HepG2 (cell line): ENCODE measurements around the gene ELMO2. TPM values are rescaled to one million over a fixed set of nuclear protein-coding genes. Genes with fewer than 3 reads are reported as not detected.

ENCODE experiments used
- ATF3 ChIP-seq: sonication (generic); formaldehyde crosslinking; IDR thresholded peaks from 2 replicates; pipeline ENCODE4 v1.4.0; 2020; ENCODE audit warnings: missing genetic modification reagents
- CCAR2 ChIP-seq: fragments of 200-400 bp; formaldehyde crosslinking; optimal IDR thresholded peaks from 2 replicates; pipeline ENCODE3; 2018; ENCODE audit warnings: low read depth, mild to moderate bottlenecking, low read length, moderate library complexity
- CREB3 ChIP-seq: sonication (generic); formaldehyde crosslinking; IDR thresholded peaks from 2 replicates; pipeline ENCODE4 v1.5.0; 2020; ENCODE audit warnings: missing genetic modification reagents
- CREM ChIP-seq, 2 experiments: sonication (generic) in 1 of 2; formaldehyde crosslinking in 1 of 2; IDR thresholded peaks; 2 replicates each; pipeline versions ENCODE4 v1.4.0 to v1.6.1; 2016 to 2020; ENCODE audit warnings: antibody characterized with exemption in 1 of 2, mild to moderate bottlenecking in 1 of 2, missing genetic modification reagents in 1 of 2
- DBP ChIP-seq: sonication (generic); formaldehyde crosslinking; IDR thresholded peaks from 2 replicates; pipeline ENCODE4 v1.4.0; 2020; ENCODE audit warnings: missing genetic modification reagents; ENCODE audit errors: not compliant biosample characterization
- DR1 ChIP-seq: sonication (generic); formaldehyde crosslinking; IDR thresholded peaks from 2 replicates; pipeline ENCODE4 v1.8.0; 2021; ENCODE audit warnings: mild to moderate bottlenecking, missing genetic modification reagents, inconsistent platforms
- FLYWCH1 ChIP-seq: sonication (generic); formaldehyde crosslinking; IDR thresholded peaks from 2 replicates; pipeline ENCODE4 v1.8.1; 2023; ENCODE audit warnings: mild to moderate bottlenecking, missing genetic modification reagents
- FOXP4 ChIP-seq: sonication (generic); formaldehyde crosslinking; IDR thresholded peaks from 2 replicates; pipeline ENCODE4 v1.4.0; 2020; ENCODE audit warnings: missing genetic modification reagents
- KLF6 ChIP-seq: IDR thresholded peaks from 2 replicates; pipeline ENCODE4 v1.8.0; 2016; ENCODE audit warnings: missing biosample characterization, missing genetic modification reagents
- NCOA2 ChIP-seq: sonication (generic); formaldehyde crosslinking; IDR thresholded peaks from 2 replicates; pipeline ENCODE4 v1.8.0; 2022; ENCODE audit warnings: inconsistent platforms
- NPAS2 ChIP-seq: sonication (generic); formaldehyde crosslinking; IDR thresholded peaks from 2 replicates; pipeline ENCODE4 v1.8.0; 2022; ENCODE audit warnings: mild to moderate bottlenecking, missing genetic modification reagents, borderline replicate concordance
- SOX5 ChIP-seq: IDR thresholded peaks from 2 replicates; pipeline ENCODE4 v1.6.1; 2016; ENCODE audit warnings: borderline replicate concordance
- TFAP4 ChIP-seq: sonication (generic); IDR thresholded peaks from 2 replicates; pipeline ENCODE4 v1.6.1; 2016; ENCODE audit warnings: low read depth, borderline replicate concordance
- ZFP36L2 ChIP-seq: sonication (generic); formaldehyde crosslinking; IDR thresholded peaks from 2 replicates; pipeline ENCODE4 v1.4.0; 2020; ENCODE audit warnings: missing genetic modification reagents
- ZNF124 ChIP-seq: sonication (generic); formaldehyde crosslinking; IDR thresholded peaks from 2 replicates; pipeline ENCODE4 v1.4.0; 2020; ENCODE audit warnings: missing genetic modification reagents
- ZNF230 ChIP-seq: sonication (generic); formaldehyde crosslinking; IDR thresholded peaks from 2 replicates; pipeline ENCODE4 v1.4.0; 2020; ENCODE audit warnings: mild to moderate bottlenecking, missing genetic modification reagents
- ZNF350 ChIP-seq: sonication (generic); formaldehyde crosslinking; IDR thresholded peaks from 2 replicates; pipeline ENCODE4 v1.4.0; 2020; ENCODE audit warnings: mild to moderate bottlenecking, low read depth, missing genetic modification reagents, borderline replicate concordance
- ZNF484 ChIP-seq: sonication (generic); formaldehyde crosslinking; IDR thresholded peaks from 2 replicates; pipeline ENCODE4 v1.5.1; 2020; ENCODE audit warnings: mild to moderate bottlenecking, low read depth, missing genetic modification reagents, borderline replicate concordance
- ZNF629 ChIP-seq: sonication (generic); formaldehyde crosslinking; conservative IDR thresholded peaks from 2 replicates; pipeline ENCODE4 v1.5.0; 2020; ENCODE audit warnings: missing genetic modification reagents
- ZNF678 ChIP-seq: sonication (generic); formaldehyde crosslinking; IDR thresholded peaks from 2 replicates; pipeline ENCODE4 v1.4.0; 2020; ENCODE audit warnings: mild to moderate bottlenecking, missing genetic modification reagents
- ZNF724P ChIP-seq: sonication (generic); formaldehyde crosslinking; IDR thresholded peaks from 2 replicates; pipeline ENCODE4 v1.8.0; 2022; ENCODE audit warnings: missing genetic modification reagents, borderline replicate concordance
- ZSCAN5A ChIP-seq: sonication (generic); formaldehyde crosslinking; IDR thresholded peaks from 2 replicates; pipeline ENCODE4 v1.8.0; 2022; ENCODE audit warnings: mild to moderate bottlenecking, missing genetic modification reagents, borderline replicate concordance
- polyA plus RNA-seq, 8 experiments: library from polyadenylated mRNA; depleted of rRNA in 3 of 8; stranded (reverse) in 7 of 8; unstranded in 1 of 8; fragments of >200 nt; fragmentation: Illumina TruSeq in 4 of 8; extraction: Trizol in 4 of 8; gene quantifications; 2 replicates each; pipeline versions ENCODE4 v1.2.1 to v1.2.3, GENCODE V29; 2011 to 2016; ENCODE audit warnings: low read depth in 4 of 8, missing spikeins in 1 of 8, mixed read lengths in 1 of 8; ENCODE audit not compliant: insufficient read depth in 1 of 8
- total RNA-seq, 5 experiments: library from RNA; depleted of rRNA; stranded (reverse); fragments of >200 nt; fragmentation: Illumina TruSeq; extraction: Trizol; gene quantifications; 2 replicates each; pipeline ENCODE4 v1.2.3, GENCODE V29; 2016; ENCODE audit warnings: low read depth in 1 of 5

ELMO2 gene
- total and polyA plus RNA-seq, 2 of the 13 experiments (the other 11 are each of a cell fraction or from before 2014, with no cell fraction given) = 30.6 to 35.7 TPM

GRCh38 chr20:46406200-46406985 is at the start of gene ELMO2 (continued):
- TF ChIP-seq DR1 (no peak), CCAR2 (peak; percentile 35), ATF3 (no peak), ZNF230 (CRISPR knock-in tag) (peak; percentile 80), TFAP4 (peak; percentile 52; the same call in 1 of the 2 replicates), NPAS2 (no peak), ZFP36L2 (CRISPR knock-in tag) (0 out of 2 replicates have a peak, but pooled peaks have one; percentile 33), ZNF350 (CRISPR knock-in tag) (0 out of 2 replicates have a peak, but pooled peaks have one; percentile 50), ZNF484 (CRISPR knock-in tag) (no peak), SOX5 (CRISPR knock-in tag) (peak; percentile 18; the same call in 1 of the 2 replicates), FOXP4 (CRISPR knock-in tag) (peak; percentile 33; the same call in 1 of the 2 replicates), ZSCAN5A (CRISPR knock-in tag) (peak; percentile 96), CREB3 (peak; percentile 93), NCOA2 (CRISPR knock-in tag) (peak; percentile 35), CREM (IDR thresholded peaks at IDR 0.05) (peak; percentile 80), CREM (CRISPR knock-in tag; IDR thresholded peaks at IDR 0.05) (no peak), ZNF124 (CRISPR knock-in tag) (peak; percentile 76; the same call in 1 of the 2 replicates), ZNF724P (CRISPR knock-in tag) (0 out of 2 replicates have a peak, but pooled peaks have one; percentile 16), ZNF678 (CRISPR knock-in tag) (peak; percentile 59; the same call in 1 of the 2 replicates), ZNF629 (CRISPR knock-in tag) (0 out of 2 replicates have a peak, but pooled peaks have one; percentile 27), DBP (CRISPR knock-in tag) (no peak), FLYWCH1 (no peak), KLF6 (CRISPR knock-in tag) (no peak; the same call in 1 of the 2 replicates)
